Measurements from ENCODE around the gene DOCK11. TPM values are rescaled to one million over a fixed set of nuclear protein-coding genes. Genes with fewer than 3 reads are reported as not detected.

DOCK11 gene
- total RNA-seq, 1 donor from 2014 or later = 14.3 TPM

Small RNA genes lying within 50 kb of the gene (small RNA-seq; reads per million reads assigned to genes)
- not detected for gene RF00019 (ENCODE audit: low replicate concordance)

Other genes starting within 250 kb of the DOCK11 start
- gene WDR44, start 149.7 kb upstream of the DOCK11 start, total RNA-seq = 28.0 TPM
- gene IL13RA1, start 231.8 kb downstream of the DOCK11 start, total RNA-seq = 4.2 TPM

All from temporal lobe (tissue), 2 donors.